ENCODE results near the gene ATF1.
A peak's percentile ranks its signal among the peaks of the same experiment; 100 is the strongest.

ATF1 gene

GRCh38 chr12:50747817-50748216 is 16.1 kb upstream of the ATF1 start:
- no peak for TF ChIP-seq CTCF (IDR thresholded peaks at IDR 0.05; ENCODE audit: low read depth, low read length, missing control alignments)
- no peak overlapping the region for H3K4me3 ChIP-seq (replicated peaks; ENCODE audit: low read depth, low read length)
- DNase-seq (ENCODE audit: extremely low read depth, low read depth) = no peak

DNA sequence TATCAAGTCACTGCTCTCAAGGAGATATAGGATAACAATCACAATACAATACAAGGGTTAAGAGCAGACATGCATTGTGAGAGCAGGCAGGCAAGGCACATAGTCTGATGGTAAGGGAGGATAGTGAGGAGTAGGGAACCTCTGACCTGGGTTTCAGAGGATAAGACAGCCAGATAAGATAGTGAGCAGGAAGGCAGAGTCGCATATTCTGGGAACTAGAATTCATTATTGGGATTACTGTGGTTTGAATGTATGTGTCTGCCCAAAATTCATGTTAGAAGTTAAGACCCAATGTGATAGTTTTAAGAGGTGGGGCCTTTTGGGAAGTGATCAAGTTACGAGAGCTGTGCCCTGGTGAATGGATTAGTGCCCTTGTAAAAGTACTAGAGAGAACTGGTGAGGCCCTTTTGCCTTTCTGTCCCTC is 14.4 kb upstream of the ATF1 start:
- H3K4me3 ChIP-seq (replicated peaks; ENCODE audit: low read depth, low read length) = no peak overlapping the region
- TF ChIP-seq CTCF (IDR thresholded peaks at IDR 0.05; ENCODE audit: low read depth, low read length, missing control alignments) = no peak
- no peak for DNase-seq (ENCODE audit: extremely low read depth, low read depth)

DNA sequence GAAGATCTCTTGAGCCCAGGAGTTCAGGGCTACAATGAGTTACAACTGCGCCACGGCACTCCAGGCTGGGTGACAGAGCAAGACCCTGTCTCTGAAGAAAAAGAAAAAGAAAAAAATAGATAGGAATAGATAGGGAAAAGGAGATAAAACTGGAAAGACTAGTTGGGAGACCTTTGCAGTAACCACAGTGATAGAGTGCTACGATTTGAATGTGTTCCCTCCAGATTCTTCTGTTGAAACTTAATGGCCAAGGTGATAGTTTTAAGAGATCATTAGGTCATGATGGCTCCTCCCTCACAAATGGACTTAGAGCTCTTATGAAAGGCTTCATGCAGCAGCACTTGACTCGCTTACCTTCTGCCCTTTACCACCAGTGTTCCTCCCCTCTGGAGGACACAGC is 13.5 kb upstream of the ATF1 start:
- no peak for DNase-seq (ENCODE audit: extremely low read depth, low read depth)
- TF ChIP-seq CTCF (IDR thresholded peaks at IDR 0.05; ENCODE audit: low read depth, low read length, missing control alignments) = no peak

DNA sequence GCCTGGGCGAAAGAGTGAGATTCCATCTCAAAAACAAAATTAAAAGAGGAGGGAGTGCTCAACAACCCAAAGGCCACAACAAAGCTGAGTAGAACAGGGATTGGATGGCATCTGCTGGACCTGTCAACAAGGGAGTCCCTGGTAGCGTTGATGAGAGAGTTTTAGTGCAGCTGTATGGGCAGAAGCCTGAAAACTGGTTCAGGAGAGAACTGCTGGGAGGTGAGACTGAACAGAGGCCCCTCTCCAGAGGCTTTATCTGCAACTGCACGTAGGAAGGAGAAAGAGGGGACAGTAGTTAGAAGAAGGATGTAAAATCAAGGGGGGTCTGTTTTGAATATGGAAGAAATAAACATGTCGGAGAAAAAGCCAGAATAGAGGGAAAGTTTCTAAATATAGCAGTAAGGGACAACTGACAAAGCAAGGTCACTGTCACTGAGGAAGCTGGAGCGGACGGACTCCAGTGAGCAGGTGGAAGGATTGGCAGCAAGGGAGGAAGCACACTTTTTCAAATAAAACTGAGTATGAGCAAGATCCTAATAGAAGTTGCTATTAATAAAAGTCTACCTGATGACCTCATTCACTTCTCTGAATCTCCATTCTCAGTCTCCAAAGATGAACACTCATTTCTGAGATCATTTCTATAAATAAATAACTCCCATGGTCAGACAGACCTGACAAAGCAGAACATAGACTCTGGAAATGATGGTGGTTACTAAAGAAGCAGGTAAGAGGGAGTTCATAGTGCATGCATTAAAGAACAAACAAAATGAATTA is 11.8 kb upstream of the ATF1 start:
- DNase-seq (ENCODE audit: extremely low read depth, low read depth) = no peak
- no peak for TF ChIP-seq CTCF (IDR thresholded peaks at IDR 0.05; ENCODE audit: low read depth, low read length, missing control alignments)
- H3K4me3 ChIP-seq (replicated peaks; ENCODE audit: low read depth, low read length) = no peak overlapping the region

More for the DNA sequence above, 13.5 kb upstream of the ATF1 start:
- no peak overlapping the region for H3K4me3 ChIP-seq (replicated peaks; ENCODE audit: low read depth, low read length)

- TF ChIP-seq CTCF (IDR thresholded peaks at IDR 0.05; ENCODE audit: low read depth, low read length, missing control alignments) = no peak
- no peak overlapping the region for H3K4me3 ChIP-seq (replicated peaks; ENCODE audit: low read depth, low read length)
- no peak for DNase-seq (ENCODE audit: extremely low read depth, low read depth)
Measured at GRCh38 chr12:50753232-50753769, 10.6 kb upstream of the ATF1 start.

GRCh38 chr12:50764286-50765094 is 589 bp downstream of the ATF1 start:
- no peak for TF ChIP-seq CTCF (IDR thresholded peaks at IDR 0.05; ENCODE audit: low read depth, low read length, missing control alignments)
- peak overlapping the region; percentile 93 for H3K4me3 ChIP-seq (replicated peaks; ENCODE audit: low read depth, low read length)
- DNase-seq (ENCODE audit: extremely low read depth, low read depth) = no peak
